ENCODE results near the gene CCDC12.

- TF ChIP-seq, protein P1, sequence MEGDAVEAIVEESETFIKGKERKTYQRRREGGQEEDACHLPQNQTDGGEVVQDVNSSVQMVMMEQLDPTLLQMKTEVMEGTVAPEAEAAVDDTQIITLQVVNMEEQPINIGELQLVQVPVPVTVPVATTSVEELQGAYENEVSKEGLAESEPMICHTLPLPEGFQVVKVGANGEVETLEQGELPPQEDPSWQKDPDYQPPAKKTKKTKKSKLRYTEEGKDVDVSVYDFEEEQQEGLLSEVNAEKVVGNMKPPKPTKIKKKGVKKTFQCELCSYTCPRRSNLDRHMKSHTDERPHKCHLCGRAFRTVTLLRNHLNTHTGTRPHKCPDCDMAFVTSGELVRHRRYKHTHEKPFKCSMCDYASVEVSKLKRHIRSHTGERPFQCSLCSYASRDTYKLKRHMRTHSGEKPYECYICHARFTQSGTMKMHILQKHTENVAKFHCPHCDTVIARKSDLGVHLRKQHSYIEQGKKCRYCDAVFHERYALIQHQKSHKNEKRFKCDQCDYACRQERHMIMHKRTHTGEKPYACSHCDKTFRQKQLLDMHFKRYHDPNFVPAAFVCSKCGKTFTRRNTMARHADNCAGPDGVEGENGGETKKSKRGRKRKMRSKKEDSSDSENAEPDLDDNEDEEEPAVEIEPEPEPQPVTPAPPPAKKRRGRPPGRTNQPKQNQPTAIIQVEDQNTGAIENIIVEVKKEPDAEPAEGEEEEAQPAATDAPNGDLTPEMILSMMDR (IDR thresholded peaks at IDR 0.05), result no peak
- no peak for TF ChIP-seq POLR2A (IDR thresholded peaks at IDR 0.05)
These were observed 46.1 kb upstream of the CCDC12 start for GRCh38 chr3:47022641-47023071.

Measured in adrenal gland (tissue), 5 donors.